Endothelial cell of umbilical vein (primary cell): Measurements from ENCODE around the gene OPCML. TPM values are rescaled to one million over a fixed set of nuclear protein-coding genes. Genes with fewer than 3 reads are reported as not detected.

Source experiments
- BruUV-seq: library from RNA; stranded (reverse); fragments of 400-500 nt; replicated peaks from 2 replicates; lab custom pipeline; 2021; lab: Mats Ljungman, UMichigan
- CTCF ChIA-PET: fragments of 300-600, 350-600 bp; sonication (Branson Sonifier 250); formaldehyde crosslinking; loops from one replicate; lab custom pipeline; 2021; ENCODE audit warnings: antibody characterized with exemption, inconsistent platforms; lab: Charles Lee
- POLR2A ChIA-PET: fragments of 300-600, 350-600 bp; sonication (Branson Sonifier 250); formaldehyde crosslinking; loops from one replicate; lab custom pipeline; 2021; ENCODE audit warnings: antibody characterized with exemption, inconsistent platforms; lab: Charles Lee
- DNase-seq: peaks from one replicate; pipeline ENCODE4 v3.0.0-alpha.2; 2011; ENCODE audit warnings: low read depth, low spot score
- FAIRE-seq: peaks from 2 replicates; lab custom pipeline; 2011; peaks lifted over from hg19 to GRCh38; lab: Jason Lieb, UNC
- H2AFZ ChIP-seq: 2 replicates; pipeline ENCODE4 v1.6.0; 2012; ENCODE audit warnings: low read depth, low read length, control low read depth, inconsistent platforms
- H3K27ac ChIP-seq: 2 replicates; pipeline ENCODE4 v1.5.1; 2011; ENCODE audit warnings: low read depth, mild to moderate bottlenecking, control low read depth, low read length, moderate library complexity; ENCODE audit not compliant: insufficient read depth
- H3K27me3 ChIP-seq, 2 experiments: 2 replicates each; pipeline versions ENCODE4 v1.6.0 to v1.6.1; 2011; ENCODE audit warnings: low read length in 2 of 2, mixed read lengths in 1 of 2; ENCODE audit not compliant: control insufficient read depth in 2 of 2, insufficient read depth in 2 of 2
- H3K36me3 ChIP-seq, 2 experiments: 2 replicates in 1 of 2; 3 replicates in 1 of 2; pipeline ENCODE4 v1.5.1; 2011; ENCODE audit warnings: low read length in 2 of 2, mild to moderate bottlenecking in 1 of 2, moderate library complexity in 1 of 2; ENCODE audit not compliant: control insufficient read depth in 2 of 2, insufficient read depth in 2 of 2; ENCODE audit errors: extremely low read depth in 1 of 2
- H3K4me1 ChIP-seq: 3 replicates; pipeline ENCODE4 v1.5.1; 2011; ENCODE audit warnings: mild to moderate bottlenecking, low read length; ENCODE audit not compliant: control insufficient read depth, insufficient read depth; ENCODE audit errors: extremely low read depth
- H3K4me2 ChIP-seq: 2 replicates; pipeline ENCODE4 v1.6.1; 2011; ENCODE audit warnings: low read length, control low read depth, mixed read lengths; ENCODE audit not compliant: insufficient read depth
- H3K4me3 ChIP-seq, 3 experiments: fragments of 200-600 bp in 1 of 3; sonication (generic), shearing (Covaris generic) in 1 of 3; replicated peaks in 1 of 3; 2 replicates each; pipeline ENCODE4 v1.5.1; 2011 to 2016; ENCODE audit warnings: control low read depth in 3 of 3, low read length in 3 of 3, mild to moderate bottlenecking in 2 of 3, inconsistent platforms in 1 of 3, low read depth in 1 of 3, moderate library complexity in 1 of 3; ENCODE audit not compliant: insufficient read depth in 1 of 3
- H3K79me2 ChIP-seq: 2 replicates; pipeline ENCODE4 v1.6.0; 2012; ENCODE audit warnings: low read length, inconsistent platforms; ENCODE audit not compliant: control insufficient read depth, insufficient read depth
- H3K9ac ChIP-seq: replicated peaks from 2 replicates; pipeline ENCODE3; 2011; ENCODE audit warnings: low read length, control low read depth; ENCODE audit not compliant: insufficient read depth; ENCODE audit errors: extremely low read depth
- H3K9me1 ChIP-seq: replicated peaks from 3 replicates; pipeline ENCODE4 v1.6.0; 2011; ENCODE audit warnings: mild to moderate bottlenecking, low read length; ENCODE audit not compliant: control insufficient read depth, insufficient read depth; ENCODE audit errors: extremely low read depth
- H3K9me3 ChIP-seq: replicated peaks from 2 replicates; pipeline ENCODE4 v1.5.1; 2012; ENCODE audit warnings: low read length, inconsistent platforms; ENCODE audit not compliant: control insufficient read depth, insufficient read depth
- H4K20me1 ChIP-seq: replicated peaks from 2 replicates; pipeline ENCODE3; 2011; ENCODE audit warnings: mild to moderate bottlenecking, low read length; ENCODE audit not compliant: control insufficient read depth, insufficient read depth; ENCODE audit errors: extremely low read depth
- EZH2 ChIP-seq: IDR thresholded peaks from 2 replicates; pipeline ENCODE4 v1.6.1; 2012; ENCODE audit warnings: borderline replicate concordance, low read depth, mild to moderate bottlenecking, moderate library complexity, low read length, inconsistent platforms; ENCODE audit not compliant: severe bottlenecking
- FOS ChIP-seq: IDR thresholded peaks from 2 replicates; pipeline ENCODE4 v1.6.1; 2011; ENCODE audit warnings: mild to moderate bottlenecking, low read length, moderate library complexity, borderline replicate concordance; ENCODE audit not compliant: insufficient read depth
- GATA2 ChIP-seq: IDR thresholded peaks from 2 replicates; pipeline ENCODE4 v1.7.0; 2011; ENCODE audit warnings: low read depth, mild to moderate bottlenecking, moderate library complexity, mixed read lengths, low read length; ENCODE audit not compliant: insufficient read length, insufficient read depth
- JUN ChIP-seq: IDR thresholded peaks from 2 replicates; pipeline ENCODE4 v1.6.1; 2011; ENCODE audit warnings: borderline replicate concordance, low read depth; ENCODE audit not compliant: insufficient read length, insufficient read depth
- MYC ChIP-seq: IDR thresholded peaks from one replicate; pipeline ENCODE4 v1.6.1; 2011; ENCODE audit warnings: mild to moderate bottlenecking, low read depth, low read length
- POLR2A ChIP-seq: IDR thresholded peaks from 2 replicates; pipeline ENCODE4 v1.6.1; 2012; ENCODE audit warnings: low read depth, mild to moderate bottlenecking, control low read depth, low read length
- POLR2AphosphoS5 ChIP-seq: IDR thresholded peaks from 2 replicates; pipeline ENCODE4 v1.6.1; 2012; ENCODE audit warnings: low read depth, mild to moderate bottlenecking, control low read depth, low read length, moderate library complexity; ENCODE audit not compliant: insufficient read depth
- dilution Hi-C: fragments of 300-500 bp; cut with MboI; formaldehyde crosslinking; loops from one replicate; pipeline ENCODE4 v1.15.0; 2019; ENCODE audit warnings: low sequenced_read_pairs; ENCODE audit not compliant: extremely low pct_ligation_motif_present
- intact Hi-C: fragments of 100-400 bp; cut with micrococcal nuclease; formaldehyde crosslinking; loops from one replicate; pipeline ENCODE4 v1.10.0; 2022
- polyA plus RNA-seq, 4 experiments: library from polyadenylated mRNA; depleted of rRNA in 3 of 4; stranded (reverse) in 3 of 4; unstranded in 1 of 4; fragments of >200 nt; gene quantifications; 2 replicates each; pipeline versions ENCODE4 v1.2.1 to v1.2.3, GENCODE V29; 2011 to 2012; ENCODE audit warnings: missing spikeins in 1 of 4
- total RNA-seq: library from RNA; stranded (reverse); gene quantifications from 2 replicates; pipeline ENCODE4 v1.2.3, GENCODE V29; 2021
- TF ChIP-seq, protein P1 (sequence below), 2 donors: IDR thresholded peaks; 1 replicate in 1 of 2; 2 replicates in 1 of 2; pipeline ENCODE4 v1.5.1; 2011; ENCODE audit warnings: low read length in 2 of 2, mild to moderate bottlenecking in 2 of 2, moderate library complexity in 2 of 2, control low read depth in 1 of 2, inconsistent platforms in 1 of 2, low read depth in 1 of 2; ENCODE audit not compliant: insufficient read depth in 1 of 2; ENCODE audit errors: extremely low read depth in 1 of 2
- TF ChIP-seq, protein P2 (sequence below): IDR thresholded peaks from 2 replicates; pipeline ENCODE4 v1.6.1; 2011; ENCODE audit not compliant: insufficient read depth, insufficient read length

OPCML gene
- total and polyA plus RNA-seq, 2 donors (not counting 3 experiments of a cell fraction or from before 2014, with no cell fraction given), result not detected

DNA sequence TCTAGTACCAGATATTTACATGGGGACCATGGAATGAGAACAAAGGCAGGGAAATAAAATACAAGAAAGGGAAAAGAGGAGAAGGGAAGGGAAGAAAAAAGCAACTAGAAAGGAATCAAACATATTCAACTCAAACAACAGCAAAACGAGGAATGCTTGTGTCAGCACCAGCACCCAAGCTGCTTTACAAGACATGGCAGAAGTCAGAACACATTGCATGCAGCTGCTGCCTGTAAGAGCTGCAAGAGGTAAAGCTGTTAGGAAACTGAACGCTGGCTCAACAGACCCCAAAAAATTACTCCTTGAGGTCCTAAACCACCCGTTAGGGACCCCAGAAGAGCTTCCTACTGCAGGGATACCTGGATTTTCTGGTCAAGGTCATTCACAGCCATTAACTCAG, 296.9 kb downstream of the OPCML start:
- ChIA-PET POLR2A (no interaction called here), CTCF (no interaction called here)
- Histone ChIP-seq H3K27me3 (no peaks in the 10 kb centered on the region), H3K36me3 (no peaks in the 10 kb centered on the region), H2AFZ (no peak overlapping the region), H3K79me2 (no peaks in the 10 kb centered on the region), H3K9ac (no peak overlapping the region), H3K9me1 (no peaks in the 10 kb centered on the region), H3K4me1 (no peaks in the 10 kb centered on the region), H3K4me2 (no peak overlapping the region), H3K9me3 (peaks cover 4% of the 10 kb centered on the region), H3K27ac (no peak overlapping the region), H4K20me1 (no peaks in the 10 kb centered on the region), H3K4me3 (no peak overlapping the region)
- DNase-seq (no peak), FAIRE-seq (no peak)
- TF ChIP-seq FOS (no peak), JUN (no peak), MYC (no peak), POLR2A (no peak), GATA2 (no peak), POLR2AphosphoS5 (no peak), EZH2 (no peak)
- TF ChIP-seq, protein P1, sequence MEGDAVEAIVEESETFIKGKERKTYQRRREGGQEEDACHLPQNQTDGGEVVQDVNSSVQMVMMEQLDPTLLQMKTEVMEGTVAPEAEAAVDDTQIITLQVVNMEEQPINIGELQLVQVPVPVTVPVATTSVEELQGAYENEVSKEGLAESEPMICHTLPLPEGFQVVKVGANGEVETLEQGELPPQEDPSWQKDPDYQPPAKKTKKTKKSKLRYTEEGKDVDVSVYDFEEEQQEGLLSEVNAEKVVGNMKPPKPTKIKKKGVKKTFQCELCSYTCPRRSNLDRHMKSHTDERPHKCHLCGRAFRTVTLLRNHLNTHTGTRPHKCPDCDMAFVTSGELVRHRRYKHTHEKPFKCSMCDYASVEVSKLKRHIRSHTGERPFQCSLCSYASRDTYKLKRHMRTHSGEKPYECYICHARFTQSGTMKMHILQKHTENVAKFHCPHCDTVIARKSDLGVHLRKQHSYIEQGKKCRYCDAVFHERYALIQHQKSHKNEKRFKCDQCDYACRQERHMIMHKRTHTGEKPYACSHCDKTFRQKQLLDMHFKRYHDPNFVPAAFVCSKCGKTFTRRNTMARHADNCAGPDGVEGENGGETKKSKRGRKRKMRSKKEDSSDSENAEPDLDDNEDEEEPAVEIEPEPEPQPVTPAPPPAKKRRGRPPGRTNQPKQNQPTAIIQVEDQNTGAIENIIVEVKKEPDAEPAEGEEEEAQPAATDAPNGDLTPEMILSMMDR (IDR thresholded peaks at IDR 0.05; ENCODE audit: extremely low read depth in 1 of 2, insufficient read depth in 1 of 2, low read depth in 1 of 2, low read length in 2 of 2), result no peak
- TF ChIP-seq, protein P2, sequence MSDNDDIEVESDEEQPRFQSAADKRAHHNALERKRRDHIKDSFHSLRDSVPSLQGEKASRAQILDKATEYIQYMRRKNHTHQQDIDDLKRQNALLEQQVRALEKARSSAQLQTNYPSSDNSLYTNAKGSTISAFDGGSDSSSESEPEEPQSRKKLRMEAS, result no peak
- BruUV-seq, result no TSS peak
- intact Hi-C loops (no loop called here), dilution Hi-C loops (no loop called here)
